OCI-LY7 (cell line): ENCODE results near the gene DOK4.

Experiments
- CTCF ChIP-seq: fragments of 200-600 bp; sonication (generic); conservative IDR thresholded peaks from 2 replicates; pipeline ENCODE4 v1.5.1; 2014; ENCODE audit warnings: mild to moderate bottlenecking, antibody characterized with exemption, low read length, moderate library complexity, mixed read lengths
- EZH2phosphoT487 ChIP-seq: fragments of 200-600 bp; sonication (generic); IDR thresholded peaks from 2 replicates; pipeline ENCODE4 v1.6.1; 2018; ENCODE audit warnings: low read depth, borderline replicate concordance, mild to moderate bottlenecking, mixed run types, antibody characterized with exemption, low read length, moderate library complexity, mixed read lengths

- TF ChIP-seq CTCF = no peak
- TF ChIP-seq EZH2phosphoT487 = no peak
These were observed 13.0 kb downstream of the DOK4 start for GRCh38 chr16:57473176-57473840.
